Endodermal cell (in vitro differentiated cells): ENCODE measurements around the gene DERA. TPM values are rescaled to one million over a fixed set of nuclear protein-coding genes. Genes with fewer than 3 reads are reported as not detected.
"Not testable (repeated sequence)": the region's sequence is repeated elsewhere in the genome, so short reads cannot be mapped to it uniquely, and the experiment has no call there.

Experiments
- DNase-seq: peaks from one replicate; pipeline ENCODE4 v3.0.0-alpha.2; 2017
- H3K27ac ChIP-seq: 2 replicates; pipeline ENCODE4 v1.5.1; 2013; ENCODE audit warnings: mild to moderate bottlenecking, low read depth, low read length, moderate library complexity
- H3K27me3 ChIP-seq: 2 replicates; pipeline ENCODE4 v1.6.1; 2013; ENCODE audit warnings: mild to moderate bottlenecking, low read length, moderate library complexity; ENCODE audit not compliant: insufficient read depth, control insufficient read depth, poor library complexity, severe bottlenecking
- H3K36me3 ChIP-seq: 2 replicates; pipeline ENCODE4 v1.7.0; 2013; ENCODE audit warnings: mild to moderate bottlenecking, low read length, moderate library complexity; ENCODE audit not compliant: control insufficient read depth, insufficient read depth
- H3K4me1 ChIP-seq: one replicate; pipeline ENCODE4 v1.7.0; 2013; ENCODE audit warnings: low read length; ENCODE audit not compliant: control insufficient read depth, insufficient read depth
- H3K4me3 ChIP-seq: 2 replicates; pipeline ENCODE4 v1.5.1; 2013; ENCODE audit warnings: mild to moderate bottlenecking, low read length, moderate library complexity
- H3K9ac ChIP-seq: 2 replicates; pipeline ENCODE4 v1.6.1; 2013; ENCODE audit warnings: mild to moderate bottlenecking, low read length, moderate library complexity; ENCODE audit not compliant: poor library complexity, severe bottlenecking; ENCODE audit errors: extremely low read depth
- H3K9me3 ChIP-seq: 2 replicates; pipeline ENCODE4 v1.6.1; 2013; ENCODE audit warnings: mild to moderate bottlenecking, low read length, moderate library complexity; ENCODE audit not compliant: control insufficient read depth
- H3K27ac Mint-ChIP-seq: 2 replicates; pipeline ENCODE4 v1.8.0; 2020; ENCODE audit warnings: mixed read lengths
- H3K27me3 Mint-ChIP-seq: 2 replicates; pipeline ENCODE4 v1.8.0; 2021; ENCODE audit warnings: mild to moderate bottlenecking, mixed read lengths; ENCODE audit not compliant: insufficient read depth
- H3K36me3 Mint-ChIP-seq: 2 replicates; pipeline ENCODE4 v1.8.0; 2020; ENCODE audit warnings: low read depth, mixed read lengths
- H3K4me1 Mint-ChIP-seq: 2 replicates; pipeline ENCODE4 v1.8.0; 2020; ENCODE audit warnings: mixed read lengths
- H3K4me3 Mint-ChIP-seq: 2 replicates; pipeline ENCODE4 v1.8.0; 2020; ENCODE audit warnings: mild to moderate bottlenecking, moderate library complexity, mixed read lengths
- H3K9me3 Mint-ChIP-seq: 2 replicates; pipeline ENCODE4 v1.8.0; 2020; ENCODE audit warnings: mild to moderate bottlenecking, mixed read lengths
- CTCF ChIP-seq: fragments of 200-600 bp; sonication (generic); conservative IDR thresholded peaks from 2 replicates; pipeline ENCODE4 v1.5.0; 2021; ENCODE audit warnings: antibody characterized with exemption, mild to moderate bottlenecking
- WGBS, 2 experiments: methylation state at CpG; one replicate each; pipeline versions ENCODE4 v1.1.5 to v1.1.7; 2013; ENCODE audit warnings: missing lambda C conversion rate in 2 of 2, mixed read lengths in 1 of 2; ENCODE audit not compliant: insufficient coverage in 1 of 2, insufficient read length in 1 of 2; 5-methylcytosine and 5-hydroxymethylcytosine counted together
- total RNA-seq, 2 donors: library from RNA; stranded (reverse); fragmentation: NEBNext Ultra II Directional in 1 of 2; extraction: Animal tissue kit (Norgen Biotek cat#: 25700) in 1 of 2; gene quantifications; 2 replicates in 1 of 2; 3 replicates in 1 of 2; pipeline ENCODE4 v1.2.1, GENCODE V29; 2021

DERA gene
- total RNA-seq, 2 donors from 2014 or later, result 81.7 to 125 TPM

- H3K27me3 Mint-ChIP-seq, result no peaks in the 10 kb centered on the region
- H3K4me1 Mint-ChIP-seq, result peaks cover 7% of the 10 kb centered on the region
- H3K36me3 ChIP-seq, result peaks cover 59% of the 10 kb centered on the region
- WGBS, 2 experiments, result 92% methylated on average over 1 of the region's 1 CpG; no CpG with 5 or more reads in 1 of the 2 experiments
- H3K4me3 ChIP-seq, result no peak overlapping the region
- H3K36me3 Mint-ChIP-seq, result peaks cover 70% of the 10 kb centered on the region
- H3K9me3 ChIP-seq, result no peaks in the 10 kb centered on the region
- H3K27ac ChIP-seq, result no peak overlapping the region
- H3K4me3 Mint-ChIP-seq, result no peak overlapping the region
- no peak overlapping the region for H3K27ac Mint-ChIP-seq
- H3K9ac ChIP-seq, result no peak overlapping the region
- no peak for DNase-seq
- H3K4me1 ChIP-seq, result no peaks in the 10 kb centered on the region
- H3K9me3 Mint-ChIP-seq, result no peaks in the 10 kb centered on the region
- H3K27me3 ChIP-seq, result no peaks in the 10 kb centered on the region
- no peak for TF ChIP-seq CTCF
Measured at GRCh38 chr12:15963271-15963670, 52.1 kb downstream of the DERA start.

GRCh38 chr12:15966426-15966825 is 55.3 kb downstream of the DERA start:
- peaks cover 63% of the 10 kb centered on the region for H3K36me3 Mint-ChIP-seq
- no peaks in the 10 kb centered on the region for H3K27me3 ChIP-seq
- H3K27ac Mint-ChIP-seq, result peak overlapping the region; percentile 3

GRCh38 chr12:15967053-15967452 is 55.9 kb downstream of the DERA start:
- H3K9ac ChIP-seq, H3K9me3 Mint-ChIP-seq, H3K4me1 ChIP-seq, H3K27me3 Mint-ChIP-seq, H3K4me1 Mint-ChIP-seq, H3K27ac Mint-ChIP-seq, H3K27me3 ChIP-seq, H3K9me3 ChIP-seq, H3K4me3 Mint-ChIP-seq, H3K4me3 ChIP-seq, DNase-seq, H3K27ac ChIP-seq: not testable (repeated sequence)
- peaks cover 61% of the 10 kb centered on the region for H3K36me3 Mint-ChIP-seq
- WGBS, 2 experiments, result 94 to 100% methylated on average over 1 to 3 of the region's 3 CpGs
- peaks cover 58% of the 10 kb centered on the region for H3K36me3 ChIP-seq

More at GRCh38 chr12:15966426-15966825, 55.3 kb downstream of the DERA start:
- Histone ChIP-seq H3K4me3 (no peak overlapping the region), H3K36me3 (peaks cover 61% of the 10 kb centered on the region), H3K4me1 (no peaks in the 10 kb centered on the region), H3K27ac (no peak overlapping the region), H3K9me3 (no peaks in the 10 kb centered on the region), H3K9ac (no peak overlapping the region)
- Mint-ChIP-seq H3K4me3 (no peak overlapping the region), H3K27me3 (no peaks in the 10 kb centered on the region), H3K9me3 (no peaks in the 10 kb centered on the region), H3K4me1 (peaks cover 5% of the 10 kb centered on the region)
- no peak for TF ChIP-seq CTCF
- no peak for DNase-seq
- 75 to 90% methylated on average over 1 of the region's 1 CpG for WGBS, 2 experiments

GRCh38 chr12:15971211-15971610 is 60.1 kb downstream of the DERA start:
- Histone ChIP-seq H3K9me3 (no peaks in the 10 kb centered on the region), H3K27ac (no peak overlapping the region), H3K9ac (no peak overlapping the region), H3K36me3 (peaks cover 32% of the 10 kb centered on the region), H3K4me3 (no peak overlapping the region), H3K4me1 (peaks cover under 1% of the 10 kb centered on the region), H3K27me3 (no peaks in the 10 kb centered on the region)
- peaks cover 47% of the 10 kb centered on the region for H3K36me3 Mint-ChIP-seq
- no peaks in the 10 kb centered on the region for H3K9me3 Mint-ChIP-seq
- H3K27ac Mint-ChIP-seq, result no peak overlapping the region
- whole genome bisulfite sequencing, 2 experiments, result 96% methylated on average over 2 of the region's 3 CpGs; no CpG with 5 or more reads in 1 of the 2 experiments
- H3K4me3 Mint-ChIP-seq, result no peak overlapping the region
- no peaks in the 10 kb centered on the region for H3K27me3 Mint-ChIP-seq
- TF ChIP-seq CTCF, result no peak
- no peak for DNase-seq
- H3K4me1 Mint-ChIP-seq, result peaks cover 16% of the 10 kb centered on the region
